Spleen (tissue), 11 donors: ENCODE results near the gene GGA2. TPM values are rescaled to one million over a fixed set of nuclear protein-coding genes. Genes with fewer than 3 reads are reported as not detected.

Source experiments
- DNase-seq: peaks from one replicate; pipeline ENCODE4 v3.0.0-alpha.2; 2020
- H3K27ac ChIP-seq, 8 donors: fragments of 200-600 bp; sonication (generic) in 7 of 8; 1 replicate in 4 of 8; 2 replicates in 4 of 8; pipeline versions ENCODE4 v1.5.0 to v1.8.0; 2016 to 2021; ENCODE audit warnings: inconsistent platforms in 4 of 8, mild to moderate bottlenecking in 4 of 8, moderate library complexity in 1 of 8
- H3K27me3 ChIP-seq, 7 donors: fragments of 200-600 bp; sonication (generic) in 6 of 7; replicated peaks in 1 of 7; 1 replicate in 4 of 7; 2 replicates in 3 of 7; pipeline versions ENCODE4 v1.5.0 to v1.8.0; 2016 to 2021; ENCODE audit warnings: inconsistent platforms in 3 of 7, mild to moderate bottlenecking in 1 of 7
- H3K36me3 ChIP-seq, 6 donors: fragments of 200-600 bp; sonication (generic) in 5 of 6; 1 replicate in 4 of 6; 2 replicates in 2 of 6; pipeline versions ENCODE4 v1.5.0 to v1.8.0; 2016 to 2021; ENCODE audit warnings: inconsistent platforms in 2 of 6
- H3K4me1 ChIP-seq, 6 donors: fragments of 200-600 bp; sonication (generic) in 5 of 6; 1 replicate in 3 of 6; 2 replicates in 3 of 6; pipeline versions ENCODE4 v1.5.0 to v1.8.0; 2016 to 2021; ENCODE audit warnings: inconsistent platforms in 3 of 6
- H3K4me3 ChIP-seq, 8 donors: fragments of 200-600 bp; sonication (generic) in 7 of 8; 1 replicate in 4 of 8; 2 replicates in 4 of 8; pipeline versions ENCODE4 v1.5.0 to v1.8.0; 2016 to 2021; ENCODE audit warnings: inconsistent platforms in 4 of 8, mild to moderate bottlenecking in 4 of 8, moderate library complexity in 2 of 8
- H3K9me3 ChIP-seq, 8 donors: fragments of 200-600 bp; sonication (generic) in 7 of 8; 1 replicate in 4 of 8; 2 replicates in 4 of 8; pipeline versions ENCODE4 v1.5.0 to v1.8.0; 2016 to 2021; ENCODE audit warnings: inconsistent platforms in 4 of 8
- CTCF ChIP-seq, 11 experiments: fragments of 200-600 bp in 7 of 11; fragments of 450-650 bp in 4 of 11; sonication (generic) in 4 of 11; IDR thresholded peaks in 8 of 11; conservative IDR thresholded peaks in 3 of 11; 1 replicate in 7 of 11; 2 replicates in 4 of 11; pipeline versions ENCODE4 v1.4.0 to v1.8.0; 2016 to 2021; ENCODE audit warnings: antibody characterized with exemption in 11 of 11, inconsistent platforms in 4 of 11, mild to moderate bottlenecking in 1 of 11
- POLR2A ChIP-seq, 3 donors: fragments of 450-650 bp; IDR thresholded peaks; one replicate each; pipeline ENCODE4 v1.5.1; 2017; ENCODE audit warnings: antibody characterized with exemption in 3 of 3, mild to moderate bottlenecking in 1 of 3
- POLR2AphosphoS5 ChIP-seq, 3 donors: sonication (generic); formaldehyde crosslinking; IDR thresholded peaks; one replicate each; pipeline ENCODE4 v1.5.1; 2017; ENCODE audit warnings: antibody characterized with exemption in 3 of 3
- WGBS, 5 donors: extraction: QIAGEN DNeasy Blood & Tissue Kit in 3 of 5; methylation state at CpG; one replicate each; pipeline versions ENCODE4 v1.1.5 to v1.1.7; 2013 to 2018; 5-methylcytosine and 5-hydroxymethylcytosine counted together
- intact Hi-C: fragments of 100-400 bp; cut with DNase I; formaldehyde crosslinking; loops from one replicate; pipeline ENCODE4 v1.15.0; 2023; ENCODE audit warnings: low total_unique reads
- polyA plus RNA-seq, 3 donors: library from polyadenylated mRNA; stranded (reverse); fragments of 200-250 nt; gene quantifications; one replicate each; pipeline ENCODE4 v1.2.1, GENCODE V29; 2013
- total RNA-seq, 7 donors: library from RNA; depleted of rRNA in 3 of 7; stranded (reverse); fragments of >200 nt in 3 of 7; fragmentation: NEBNext Ultra II Directional in 4 of 7; extraction: Animal tissue kit (Norgen Biotek cat#: 25700) in 4 of 7; gene quantifications; one replicate each; pipeline versions ENCODE4 v1.1.0 to v1.2.1, GENCODE V29; 2016 to 2021
- donor health status: healthy with polysubstance abuse.
- donor health status: DM: no; HTN: no; CAD: no; lungs with moderate emphysema.
- donor health status: DM: no; HTN: no; CAD: no.
- donor health status: Bipolar disorder and iron deficiency.
- donor health status: healthy.
- donor health status: DM: no; HTN: no; CAD: no.
- donor health status: DM: yes; HTN: yes; CAD: no.

GGA2 gene
- total and polyA plus RNA-seq, 10 donors, result 49.4 to 179 (median 141) TPM

- WGBS, 5 donors, result 41 to 80% (median 59%) methylated on average over 3 to 4 of the region's 4 CpGs
- intact Hi-C loops, result no loop called here
- Histone ChIP-seq H3K9me3 (no peaks in the 10 kb centered on the region), H3K27ac (peak overlapping the region in 7 of 8 donors; percentile 21 to 83 (median 72)), H3K4me3 (no peak overlapping the region), H3K27me3 (no peaks in the 10 kb centered on the region), H3K4me1 (peaks cover 14 to 59% (median 46%) of the 10 kb centered on the region in 6 donors), H3K36me3 (peaks cover 0 to 53% (median 22%) of the 10 kb centered on the region in 6 donors)
- no peak for DNase-seq
- TF ChIP-seq POLR2A (IDR thresholded peaks at IDR 0.05), result no peak
- TF ChIP-seq POLR2AphosphoS5 (IDR thresholded peaks at IDR 0.05), result no peak
- no peak for TF ChIP-seq CTCF (IDR thresholded peaks at IDR 0.05 in 8 of 11, conservative IDR thresholded peaks at IDR 0.05 in 3 of 11)
Observed at GRCh38 chr16:23521037-23521743, 10.9 kb upstream of the GGA2 start.

- Histone ChIP-seq H3K27me3 (no peaks in the 10 kb centered on the region), H3K9me3 (no peaks in the 10 kb centered on the region), H3K4me3 (no peak overlapping the region), H3K27ac (peak overlapping the region in 7 of 8 donors; percentile 21 to 83 (median 72)), H3K4me1 (peaks cover 14 to 64% (median 49%) of the 10 kb centered on the region in 6 donors), H3K36me3 (peaks cover 0 to 46% (median 22%) of the 10 kb centered on the region in 6 donors)
- 52 to 70% (median 61%) methylated on average over 4 of the region's 4 CpGs for WGBS, 5 donors
- TF ChIP-seq POLR2AphosphoS5 (IDR thresholded peaks at IDR 0.05) (no peak), CTCF (IDR thresholded peaks at IDR 0.05 in 8 of 11, conservative IDR thresholded peaks at IDR 0.05 in 3 of 11) (no peak), POLR2A (IDR thresholded peaks at IDR 0.05) (no peak)
- DNase-seq, result no peak
- intact Hi-C loops, result no loop called here
Observed at GRCh38 chr16:23520500-23520899, 10.2 kb upstream of the GGA2 start.

- Histone ChIP-seq H3K27me3 (no peaks in the 10 kb centered on the region), H3K4me3 (no peak overlapping the region), H3K4me1 (peaks cover 14 to 76% (median 55%) of the 10 kb centered on the region in 6 donors), H3K27ac (peak overlapping the region in 6 of 8 donors; percentile 1 to 83 (median 68)), H3K9me3 (no peaks in the 10 kb centered on the region), H3K36me3 (peaks cover 0 to 34% (median 16%) of the 10 kb centered on the region in 6 donors)
- no peak for DNase-seq
- intact Hi-C loops, result no loop called here
- 72 to 87% (median 82%) methylated on average over 5 of the region's 5 CpGs for WGBS, 5 donors
- TF ChIP-seq POLR2A (IDR thresholded peaks at IDR 0.05) (no peak), POLR2AphosphoS5 (IDR thresholded peaks at IDR 0.05) (no peak), CTCF (IDR thresholded peaks at IDR 0.05 in 8 of 11, conservative IDR thresholded peaks at IDR 0.05 in 3 of 11) (no peak)
Observed at GRCh38 chr16:23519282-23519681, 9.0 kb upstream of the GGA2 start.

- Histone ChIP-seq H3K4me3 (no peak overlapping the region), H3K27me3 (no peaks in the 10 kb centered on the region), H3K4me1 (peaks cover 14 to 78% (median 53%) of the 10 kb centered on the region in 6 donors), H3K9me3 (no peaks in the 10 kb centered on the region), H3K27ac (peak overlapping the region in 6 of 8 donors; percentile 1 to 83 (median 68)), H3K36me3 (peaks cover 0 to 25% (median 8%) of the 10 kb centered on the region in 6 donors)
- intact Hi-C loops, result no loop called here
- DNase-seq, result no peak
- TF ChIP-seq POLR2AphosphoS5 (IDR thresholded peaks at IDR 0.05), result no peak
- TF ChIP-seq CTCF (IDR thresholded peaks at IDR 0.05 in 8 of 11, conservative IDR thresholded peaks at IDR 0.05 in 3 of 11), result no peak
- no peak for TF ChIP-seq POLR2A (IDR thresholded peaks at IDR 0.05)
- 30 to 37% (median 31%) methylated on average over 3 of the region's 3 CpGs for WGBS, 5 donors
Observed at GRCh38 chr16:23518435-23518891, 8.2 kb upstream of the GGA2 start.
